Right atrium auricular region (tissue), 2 donors: Measurements from ENCODE around the gene CHPT1. TPM values are rescaled to one million over a fixed set of nuclear protein-coding genes. Genes with fewer than 3 reads are reported as not detected.
A peak's percentile ranks its signal among the peaks of the same experiment; 100 is the strongest.

ENCODE experiments used
- DNase-seq: peaks from one replicate; pipeline ENCODE4 v3.0.0-alpha.2; 2019; ENCODE audit warnings: low spot score
- H3K27ac ChIP-seq, 2 donors: fragments of 200-600 bp; sonication (generic); 1 replicate in 1 of 2; 2 replicates in 1 of 2; pipeline ENCODE4 v1.5.1; 2016 to 2019
- H3K27me3 ChIP-seq, 2 donors: fragments of 200-600 bp; sonication (generic); one replicate each; pipeline versions ENCODE4 v1.5.1 to v1.6.0; 2017 to 2019
- H3K36me3 ChIP-seq: fragments of 200-600 bp; sonication (generic); one replicate; pipeline ENCODE4 v1.5.1; 2016
- H3K4me1 ChIP-seq, 2 donors: fragments of 200-600 bp; sonication (generic); one replicate each; pipeline versions ENCODE4 v1.5.1 to v1.6.0; 2017 to 2019
- H3K4me3 ChIP-seq, 2 donors: fragments of 200-600 bp; sonication (generic); 1 replicate in 1 of 2; 2 replicates in 1 of 2; pipeline ENCODE4 v1.5.1; 2017 to 2019; ENCODE audit warnings: mild to moderate bottlenecking in 1 of 2, moderate library complexity in 1 of 2
- H3K9me3 ChIP-seq, 2 donors: fragments of 200-600 bp; sonication (generic); one replicate each; pipeline ENCODE4 v1.5.1; 2019
- CTCF ChIP-seq, 2 donors: fragments of 200-600 bp; sonication (generic); IDR thresholded peaks; one replicate each; pipeline ENCODE4 v1.5.1; 2019; ENCODE audit warnings: antibody characterized with exemption in 2 of 2
- total RNA-seq, 2 donors: library from RNA; depleted of rRNA; stranded (reverse); fragments of >200 nt; gene quantifications; one replicate each; pipeline ENCODE4 v1.1.0, GENCODE V29; 2016

Gene CHPT1
- total RNA-seq, 2 donors from 2014 or later = 97.9 to 137 TPM

GRCh38 chr12:101777485-101777884, 80.0 kb downstream of the CHPT1 start:
- peaks cover 0 to 9% of the 10 kb centered on the region in 2 donors for H3K4me1 ChIP-seq
- H3K4me3 ChIP-seq = no peak overlapping the region
- no peaks in the 10 kb centered on the region for H3K27me3 ChIP-seq
- no peaks in the 10 kb centered on the region for H3K36me3 ChIP-seq
- no peaks in the 10 kb centered on the region for H3K9me3 ChIP-seq
- no peak for TF ChIP-seq CTCF (IDR thresholded peaks at IDR 0.05)
- DNase-seq = no peak
- peak overlapping the region; percentile 22 to 25 for H3K27ac ChIP-seq

- Histone ChIP-seq H3K36me3 (no peaks in the 10 kb centered on the region), H3K27ac (peak overlapping the region; percentile 20 to 22), H3K9me3 (no peaks in the 10 kb centered on the region), H3K27me3 (no peaks in the 10 kb centered on the region), H3K4me1 (peaks cover 0 to 9% of the 10 kb centered on the region in 2 donors), H3K4me3 (no peak overlapping the region)
- no peak for TF ChIP-seq CTCF (IDR thresholded peaks at IDR 0.05)
- no peak for DNase-seq
Observed at GRCh38 chr12:101777978-101778377, 80.5 kb downstream of the CHPT1 start.

Other genes with a start within 250 kb of the CHPT1 start
- not detected for gene SPIC, start 222.3 kb upstream of the CHPT1 start, total RNA-seq
- gene MYBPC1, start 102.7 kb upstream of the CHPT1 start, total RNA-seq = 1 to 10 TPM; 2.1 to 3.0 TPM
- gene SYCP3, start 41.8 kb downstream of the CHPT1 start, total RNA-seq = not detected
- 10 to 100 TPM; 25.3 to 32.6 TPM for gene GNPTAB, start 133.3 kb downstream of the CHPT1 start, total RNA-seq
- gene DRAM1, start 179.9 kb downstream of the CHPT1 start, total RNA-seq = 10 to 100 TPM in 1 of 2 donors, 1 to 10 TPM in 1; 3.9 to 12.7 TPM